ENCODE results near the gene MESD.

MESD gene

DNA sequence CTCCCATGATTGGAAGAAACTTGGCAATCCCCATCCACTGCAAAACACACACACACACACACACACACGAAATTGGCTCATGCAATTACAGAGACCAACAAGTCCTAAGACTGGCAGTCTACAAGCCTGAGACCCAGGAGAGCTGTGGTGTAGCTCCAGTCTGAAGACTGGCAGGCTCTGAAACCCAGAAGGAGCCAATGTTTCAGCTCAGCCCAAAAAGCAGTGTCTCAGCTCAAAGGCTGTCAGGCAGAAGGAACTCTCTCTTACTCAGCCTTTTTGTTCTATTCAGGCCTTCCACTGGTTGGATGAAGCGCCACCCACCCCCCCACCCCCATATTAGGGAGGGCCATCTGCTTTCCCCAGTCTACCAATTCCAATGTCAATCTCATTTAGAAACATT, 32.1 kb downstream of the MESD start:
- DNase-seq = no peak

DNA sequence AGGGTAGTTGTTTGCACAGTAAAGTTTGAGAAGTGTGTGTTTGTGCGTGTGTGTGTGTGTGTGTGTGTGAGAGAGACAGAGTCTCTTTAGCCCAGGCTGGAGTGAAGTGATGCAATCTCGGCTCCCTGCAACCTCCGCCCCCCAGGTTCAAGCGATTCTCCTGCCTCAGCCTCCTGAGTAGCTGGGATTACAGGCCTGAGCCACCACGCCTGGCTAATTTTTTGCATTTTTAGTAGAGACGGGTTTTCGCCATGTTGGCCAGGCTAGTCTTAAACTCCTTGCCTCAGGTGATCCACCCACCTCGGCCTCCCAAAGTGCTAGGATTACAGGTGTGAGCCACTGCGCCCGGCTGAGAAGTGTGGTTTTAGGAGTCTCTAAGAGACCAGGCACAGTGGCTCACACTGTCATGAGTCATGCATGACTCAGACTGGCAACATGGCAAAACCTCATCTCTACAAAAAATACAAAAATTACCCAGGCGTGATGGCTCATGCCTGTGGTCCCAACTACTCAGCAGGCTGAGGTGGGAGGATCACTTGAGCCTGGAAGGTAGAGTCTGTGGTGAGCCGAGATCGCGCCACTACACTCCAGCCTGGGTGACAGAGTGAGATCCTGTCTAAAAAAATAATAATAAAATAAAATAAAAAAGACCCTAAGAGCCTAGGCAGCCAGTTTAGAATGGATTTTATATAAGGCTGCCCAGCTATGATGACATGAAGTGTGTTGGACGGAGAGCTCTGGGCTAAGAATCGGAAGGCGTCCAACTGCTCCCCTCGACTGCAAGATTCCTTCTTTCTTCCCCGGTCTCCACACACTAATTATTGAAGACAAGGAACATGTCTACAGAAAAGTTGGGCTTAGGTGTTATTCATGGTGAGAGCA, 33.8 kb downstream of the MESD start:
- DNase-seq = peak; percentile 79 to 87

DNA sequence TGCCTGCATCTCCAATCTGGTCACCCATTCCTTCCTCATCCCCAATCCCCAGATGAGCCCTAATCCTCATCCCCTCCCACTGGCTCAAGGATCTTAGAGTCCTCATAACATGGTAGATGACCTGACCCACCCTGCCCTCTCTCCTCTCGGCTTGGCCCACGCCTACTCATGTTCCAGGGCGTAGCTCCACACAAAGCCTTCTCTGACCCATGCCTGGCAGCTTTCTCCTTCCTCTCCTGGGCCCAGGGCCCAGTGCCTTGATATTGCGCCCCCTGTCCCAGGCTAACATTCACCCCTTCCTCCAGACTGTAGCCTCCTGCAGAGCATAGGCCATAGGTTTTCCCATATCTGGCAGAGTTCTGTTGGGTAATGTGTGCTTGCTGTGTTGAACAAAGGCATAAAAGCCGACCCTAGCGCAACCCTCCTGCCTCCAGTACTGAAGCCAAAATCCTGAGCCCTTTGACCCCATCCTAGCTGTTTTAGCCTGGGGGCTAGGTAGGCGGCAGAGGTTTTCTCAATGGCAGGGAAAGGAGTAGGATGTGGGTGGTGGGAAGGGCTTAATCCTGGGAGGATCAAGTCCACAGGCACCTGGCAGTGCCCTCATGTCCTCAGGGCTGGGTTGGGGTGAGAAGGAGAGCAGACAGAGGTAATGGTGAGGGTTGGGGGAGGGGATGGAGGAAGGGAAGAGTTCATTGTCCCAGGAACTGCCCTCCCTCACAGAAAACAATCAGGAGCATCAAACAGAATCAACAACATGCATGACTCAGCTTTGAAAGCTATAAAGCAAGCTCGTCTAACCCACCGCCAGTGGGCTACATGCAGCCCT, 35.5 kb downstream of the MESD start:
- DNase-seq = no peak

DNA sequence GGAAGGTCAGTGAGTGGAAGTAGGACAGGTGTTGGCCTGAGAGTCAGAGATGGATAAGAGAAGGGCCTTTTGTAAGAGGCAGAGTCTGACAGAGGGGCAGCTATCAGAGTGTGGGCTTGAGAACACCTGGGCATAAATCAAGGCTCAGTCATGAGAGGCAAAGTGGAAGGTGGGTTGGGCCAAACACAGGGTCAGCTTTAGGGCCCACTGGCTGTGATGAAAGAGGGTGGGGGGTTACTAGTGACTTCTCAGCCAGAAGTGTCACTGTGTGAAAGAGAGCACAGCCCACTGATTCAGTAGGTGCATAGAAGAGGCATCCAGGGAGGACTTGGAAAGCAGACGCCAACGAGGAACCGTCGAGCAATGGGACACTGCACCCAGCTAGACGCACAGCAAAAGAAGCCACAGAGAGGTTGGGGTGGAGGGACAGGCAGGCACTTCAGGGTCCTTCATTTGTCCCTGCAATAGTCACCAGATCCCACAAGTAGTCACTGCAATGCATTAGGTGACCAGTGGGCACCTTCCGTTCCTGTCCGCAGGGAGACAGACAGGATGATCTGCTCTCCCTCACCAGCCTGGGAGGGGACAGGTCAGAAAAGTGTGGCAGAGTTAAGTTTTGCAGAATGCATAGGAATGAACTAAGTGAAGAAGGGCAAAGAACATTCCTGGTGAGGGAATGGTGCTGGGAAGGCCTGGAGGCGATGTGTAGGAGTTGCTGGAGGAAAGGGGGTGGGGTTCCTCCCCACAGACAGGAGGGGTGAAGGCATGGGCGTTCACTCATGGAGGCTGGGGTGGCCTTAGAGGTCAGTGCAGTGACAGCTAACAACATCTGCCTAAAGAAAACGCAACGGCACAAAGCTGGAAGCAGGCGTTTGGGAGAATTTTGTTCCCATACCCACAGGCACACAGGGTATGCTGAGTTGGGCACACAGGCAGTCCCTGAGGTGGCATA, 36.3 kb downstream of the MESD start:
- DNase-seq = no peak

DNA sequence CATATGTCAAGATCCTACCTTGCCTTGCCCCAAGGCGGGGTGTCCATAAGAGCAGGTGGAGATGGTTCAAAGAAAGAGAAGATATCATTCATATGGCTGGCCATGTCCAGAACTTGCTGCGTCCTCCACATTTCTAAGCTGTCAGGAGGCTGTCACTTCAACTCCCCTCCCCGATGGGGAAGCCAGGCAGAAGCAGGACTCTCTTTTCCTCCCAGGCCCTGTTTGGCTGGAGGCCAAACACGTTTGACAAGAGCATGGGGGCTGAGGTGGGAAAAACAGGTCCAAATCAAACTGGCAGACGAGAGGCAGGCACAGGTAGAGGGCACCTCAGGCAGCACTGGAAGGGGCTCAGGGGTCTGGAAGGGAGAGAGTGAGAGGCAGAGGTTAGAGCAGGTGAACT, 37.7 kb downstream of the MESD start:
- DNase-seq = no peak

DNA sequence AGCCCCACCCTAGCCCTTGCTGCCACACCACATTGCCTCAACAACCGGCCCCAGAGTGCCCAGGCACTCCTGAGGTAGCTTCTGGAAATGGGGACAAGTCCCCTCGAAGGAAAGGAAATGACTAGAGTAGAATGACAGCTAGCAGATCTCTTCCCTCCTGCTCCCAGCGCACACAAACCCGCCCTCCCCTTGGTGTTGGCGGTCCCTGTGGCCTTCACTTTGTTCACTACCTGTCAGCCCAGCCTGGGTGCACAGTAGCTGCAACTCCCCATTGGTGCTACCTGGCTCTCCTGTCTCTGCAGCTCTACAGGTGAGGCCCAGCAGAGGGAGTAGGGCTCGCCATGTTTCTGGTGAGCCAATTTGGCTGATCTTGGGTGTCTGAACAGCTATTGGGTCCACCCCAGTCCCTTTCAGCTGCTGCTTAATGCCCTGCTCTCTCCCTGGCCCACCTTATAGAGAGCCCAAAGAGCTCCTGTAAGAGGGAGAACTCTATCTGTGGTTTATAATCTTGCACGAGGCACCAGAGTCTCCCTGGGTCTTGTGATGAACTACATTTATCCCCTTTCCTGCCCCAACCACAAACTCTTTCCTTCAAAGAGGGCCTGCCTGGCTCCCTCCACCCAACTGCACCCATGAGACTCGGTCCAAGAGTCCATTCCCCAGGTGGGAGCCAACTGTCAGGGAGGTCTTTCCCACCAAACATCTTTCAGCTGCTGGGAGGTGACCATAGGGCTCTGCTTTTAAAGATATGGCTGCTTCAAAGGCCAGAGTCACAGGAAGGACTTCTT, 39.1 kb downstream of the MESD start:
- no peak for DNase-seq

DNA sequence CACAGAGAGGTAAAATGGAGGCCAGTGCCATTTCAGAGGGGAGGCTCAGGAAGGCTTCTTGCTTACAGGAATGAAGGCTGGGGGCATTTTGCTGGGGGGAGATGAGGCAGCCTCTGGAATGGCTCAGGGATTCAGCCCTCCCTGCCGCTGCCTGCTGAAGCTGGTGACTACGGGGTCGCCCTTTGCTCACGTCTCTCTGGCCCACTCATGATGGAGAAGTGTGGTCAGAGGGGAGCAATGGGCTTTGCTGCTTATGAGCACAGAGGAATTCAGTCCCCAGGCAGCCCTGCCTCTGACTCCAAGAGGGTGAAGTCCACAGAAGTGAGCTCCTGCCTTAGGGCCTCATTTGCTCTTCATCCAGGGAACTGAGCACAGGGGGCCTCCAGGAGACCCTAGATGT, 39.9 kb downstream of the MESD start:
- DNase-seq = no peak

DNA sequence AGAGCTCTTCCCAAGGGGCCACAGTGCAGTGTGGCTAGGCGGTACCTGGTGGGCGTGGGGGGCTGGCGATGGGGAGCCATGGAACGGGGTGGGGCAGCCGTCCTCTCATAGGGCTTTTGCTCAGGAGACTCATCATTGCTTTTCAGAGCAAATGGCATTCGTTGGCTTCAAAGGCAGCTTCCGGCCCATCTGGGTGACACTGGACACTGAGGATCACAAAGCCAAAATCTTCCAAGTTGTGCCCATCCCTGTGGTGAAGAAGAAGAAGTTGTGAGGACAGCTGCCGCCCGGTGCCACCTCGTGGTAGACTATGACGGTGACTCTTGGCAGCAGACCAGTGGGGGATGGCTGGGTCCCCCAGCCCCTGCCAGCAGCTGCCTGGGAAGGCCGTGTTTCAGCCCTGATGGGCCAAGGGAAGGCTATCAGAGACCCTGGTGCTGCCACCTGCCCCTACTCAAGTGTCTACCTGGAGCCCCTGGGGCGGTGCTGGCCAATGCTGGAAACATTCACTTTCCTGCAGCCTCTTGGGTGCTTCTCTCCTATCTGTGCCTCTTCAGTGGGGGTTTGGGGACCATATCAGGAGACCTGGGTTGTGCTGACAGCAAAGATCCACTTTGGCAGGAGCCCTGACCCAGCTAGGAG, 40.8 kb downstream of the MESD start:
- DNase-seq = no peak

DNA sequence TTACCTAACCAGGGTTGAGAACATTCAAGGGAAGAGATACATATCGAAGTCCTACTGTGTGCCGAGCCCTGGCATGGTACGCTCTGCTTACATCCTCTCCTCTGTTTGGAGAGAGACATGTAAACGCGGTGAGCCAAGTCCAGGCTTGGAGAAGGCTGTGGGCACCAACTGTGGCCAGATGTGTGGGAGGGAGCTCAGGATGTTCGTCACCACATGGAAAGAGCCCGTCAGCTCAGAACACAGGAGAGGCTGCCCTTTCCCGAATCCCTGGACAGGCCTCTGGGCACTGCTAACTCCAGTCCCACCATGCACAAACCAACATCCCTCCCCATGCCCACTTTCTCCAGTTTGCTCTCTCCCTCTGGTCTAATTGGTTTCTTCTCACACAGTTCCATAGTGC, 43.0 kb downstream of the MESD start:
- no peak for DNase-seq

DNA sequence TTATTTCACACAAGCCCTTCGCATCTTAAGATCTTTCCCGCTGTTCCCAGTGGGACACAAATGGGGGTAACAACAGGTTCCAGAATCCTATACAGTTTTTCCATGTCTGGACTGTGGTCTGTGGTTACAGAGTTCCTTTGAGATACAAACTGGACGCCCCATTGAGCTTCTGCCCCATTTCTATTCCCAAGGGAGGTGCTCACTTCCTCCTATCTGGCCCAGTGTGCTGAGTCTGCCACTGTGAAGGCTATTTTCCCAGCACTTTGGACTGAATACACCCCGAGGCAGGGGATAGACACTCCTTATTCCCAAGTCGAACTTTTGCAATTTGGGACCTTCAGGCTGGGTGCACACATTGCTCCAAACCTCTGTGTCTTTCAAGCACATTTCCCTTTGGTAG, 44.0 kb downstream of the MESD start:
- no peak for DNase-seq

DNA sequence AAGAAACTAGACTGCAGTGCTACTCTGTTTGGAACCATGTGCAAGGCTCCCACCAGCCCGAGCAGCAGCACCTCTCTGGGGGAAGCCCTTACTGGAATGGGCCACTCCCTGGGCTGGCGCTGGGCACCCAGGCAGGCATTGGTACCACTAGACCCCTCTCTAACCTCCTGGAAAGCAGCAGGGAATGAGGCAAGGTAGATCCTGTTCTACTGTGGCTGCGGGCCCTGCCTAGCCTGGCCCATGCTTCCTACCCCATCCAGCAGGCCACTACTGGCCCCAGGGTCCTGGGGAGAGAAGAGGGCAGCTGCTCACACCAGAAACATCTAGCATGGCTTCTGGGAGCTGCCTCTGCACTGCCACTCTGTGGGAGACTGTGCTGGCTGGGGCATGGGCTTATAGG, 44.8 kb downstream of the MESD start:
- DNase-seq = no peak

DNA sequence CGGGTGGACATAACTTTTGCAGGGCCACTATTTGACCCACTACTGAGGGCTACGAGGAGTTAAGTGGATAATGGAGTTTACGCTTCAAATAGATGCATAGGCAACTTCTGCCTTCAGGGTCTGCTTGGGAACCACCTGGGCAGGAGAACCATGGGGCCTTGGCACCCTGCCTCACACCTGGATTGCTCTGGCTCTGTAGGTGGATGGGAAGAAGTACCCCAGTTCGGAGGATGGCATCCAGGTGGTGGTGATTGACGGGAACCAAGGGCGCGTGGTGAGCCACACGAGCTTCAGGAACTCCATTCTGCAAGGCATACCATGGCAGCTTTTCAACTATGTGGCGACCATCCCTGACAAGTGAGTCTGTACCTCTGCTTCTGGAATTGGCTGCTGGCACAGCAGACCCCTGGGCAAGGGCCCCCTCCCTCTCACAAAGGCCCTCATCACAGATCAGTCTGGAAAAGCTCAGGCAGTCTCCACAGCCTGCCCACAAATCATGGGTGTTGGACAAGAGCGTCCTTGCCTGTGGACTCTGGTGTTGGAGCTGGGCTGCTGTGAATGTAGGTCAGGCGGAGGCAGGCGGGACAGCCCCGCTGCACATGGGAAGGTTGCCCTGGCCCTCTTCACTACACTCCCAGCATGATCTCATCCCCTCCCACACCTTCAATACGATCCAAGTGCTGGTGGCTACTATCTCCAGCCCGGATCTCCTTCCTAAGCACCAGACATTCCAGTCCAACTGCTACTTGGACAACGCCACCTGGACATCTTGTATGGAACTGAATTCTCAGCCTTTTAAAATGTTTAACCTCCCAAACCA, 46.7 kb downstream of the MESD start:
- no peak for DNase-seq

DNA sequence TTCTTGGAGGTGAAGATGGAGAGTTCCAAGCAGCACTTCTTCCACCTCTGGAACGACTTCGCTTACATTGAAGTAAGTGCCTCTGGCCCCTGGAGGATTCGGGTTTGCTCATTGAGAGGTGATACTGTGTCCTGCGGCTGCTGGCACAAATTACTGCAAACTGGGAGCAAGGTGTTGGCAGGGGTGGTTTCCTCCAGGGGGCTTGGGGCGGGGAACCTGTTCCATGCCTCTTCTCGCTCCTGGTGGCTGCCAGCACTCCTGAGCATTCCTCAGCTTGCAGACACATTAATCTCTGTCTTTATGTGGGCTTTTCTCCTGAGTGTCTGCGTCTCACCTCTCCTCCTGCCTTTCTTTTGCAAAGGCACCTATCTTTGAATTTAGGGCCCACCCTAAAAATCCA, 47.4 kb downstream of the MESD start:
- DNase-seq = no peak

DNA sequence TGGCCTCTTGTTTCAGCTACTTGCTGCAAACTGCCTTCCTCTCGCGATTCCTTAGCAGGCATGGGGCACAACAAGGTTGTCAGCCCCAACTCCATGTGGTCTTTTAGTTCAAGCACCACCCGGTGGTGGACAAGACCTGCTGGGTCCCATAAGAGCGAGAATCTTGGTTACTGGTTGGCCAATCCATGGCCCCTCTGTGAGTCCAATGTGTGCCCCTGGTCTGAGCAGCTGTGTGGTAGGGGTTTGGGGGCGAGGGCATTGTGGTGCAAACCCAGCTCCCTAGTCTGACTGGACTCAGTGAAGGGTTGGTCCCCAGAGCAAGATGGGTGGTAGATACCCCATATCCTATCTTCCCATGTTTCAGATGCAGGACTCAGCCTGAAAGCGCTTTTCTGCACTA, 48.8 kb downstream of the MESD start:
- DNase-seq = no peak

DNA sequence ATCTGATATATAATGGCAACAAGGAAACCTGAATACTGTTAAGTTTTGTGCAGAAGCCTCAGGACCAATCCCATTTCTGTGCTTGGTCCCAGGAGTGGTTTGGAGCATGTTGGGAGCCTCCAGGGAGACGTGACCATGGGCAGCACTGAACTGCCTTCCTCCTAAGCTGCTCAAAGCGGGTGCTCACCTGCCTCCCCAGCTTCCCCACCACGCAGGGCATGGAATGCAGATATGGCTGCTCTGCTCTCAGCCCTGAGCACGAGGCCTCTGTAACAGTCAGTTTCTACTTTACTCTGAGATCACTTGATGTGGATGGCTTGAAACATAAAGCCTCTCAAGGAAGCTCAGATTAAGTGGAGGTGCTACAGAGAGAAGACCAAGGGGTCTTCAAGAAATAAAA, 49.3 kb downstream of the MESD start:
- DNase-seq = no peak

DNA sequence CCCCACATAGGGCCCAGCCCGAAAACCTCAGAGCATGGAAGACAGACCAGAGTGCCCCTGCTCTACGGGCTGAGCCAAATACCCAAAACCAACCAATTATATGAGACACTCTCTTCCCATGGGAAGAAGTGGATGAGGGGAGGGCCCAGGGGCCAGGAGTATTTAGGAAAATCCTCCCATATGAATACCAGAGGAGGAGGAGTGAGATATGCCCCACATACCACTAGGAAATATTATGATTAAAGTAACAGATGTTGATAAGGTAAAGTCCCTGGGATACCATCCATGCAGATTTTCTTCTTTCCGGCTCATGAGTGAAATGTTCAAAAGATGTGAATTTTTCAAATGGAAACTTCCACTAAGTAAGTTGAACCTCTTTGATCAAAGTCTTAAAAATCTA, 50.4 kb downstream of the MESD start:
- DNase-seq = no peak

DNA sequence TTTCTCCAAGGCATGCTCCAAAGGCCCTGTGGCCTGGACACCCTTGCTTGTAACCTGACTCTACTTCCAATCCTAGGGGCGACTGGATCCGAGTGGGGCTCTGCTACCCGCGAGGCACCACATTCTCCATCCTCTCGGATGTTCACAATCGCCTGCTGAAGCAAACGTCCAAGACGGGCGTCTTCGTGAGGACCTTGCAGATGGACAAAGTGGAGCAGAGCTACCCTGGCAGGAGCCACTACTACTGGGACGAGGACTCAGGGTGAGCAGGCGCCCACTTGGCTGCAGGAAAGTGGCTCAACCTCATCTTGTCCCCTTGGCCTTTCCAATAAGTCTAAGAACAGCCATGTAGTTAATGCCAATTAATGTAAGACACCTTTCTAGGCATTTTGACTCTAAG, 51.9 kb downstream of the MESD start:
- no peak for DNase-seq

DNA sequence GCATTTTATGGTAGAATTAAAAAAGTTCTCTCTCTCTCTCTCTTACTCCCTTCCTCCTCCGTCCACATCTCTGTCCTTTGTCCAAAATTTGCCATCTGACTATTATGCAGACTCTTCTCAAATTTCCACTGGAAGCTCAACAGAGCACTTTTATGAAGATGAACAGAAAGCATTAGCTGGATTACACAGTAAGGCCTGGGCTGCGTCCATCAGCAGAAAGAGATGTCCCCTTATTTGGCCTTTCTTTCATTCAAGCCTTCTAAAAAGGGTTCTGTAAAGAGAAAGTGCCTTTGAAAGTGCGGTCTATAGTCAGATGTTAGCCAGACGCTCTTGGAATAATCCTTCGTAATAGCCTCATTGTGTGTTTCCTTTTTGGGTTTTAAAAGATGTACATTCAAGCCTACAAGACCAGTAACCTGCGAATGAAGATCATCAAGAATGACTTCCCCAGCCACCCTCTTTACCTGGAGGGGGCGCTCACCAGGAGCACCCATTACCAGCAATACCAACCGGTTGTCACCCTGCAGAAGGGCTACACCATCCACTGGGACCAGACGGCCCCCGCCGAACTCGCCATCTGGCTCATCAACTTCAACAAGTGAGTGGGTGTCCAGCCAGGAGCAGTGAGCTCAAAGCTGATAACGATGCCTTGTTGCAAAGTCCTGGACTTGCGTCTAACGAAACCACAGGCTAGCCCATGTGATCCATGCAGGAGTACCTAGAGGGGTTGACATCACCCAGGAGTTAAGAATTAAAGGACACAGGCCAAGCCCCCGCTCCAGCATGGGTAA, 53.1 kb downstream of the MESD start:
- DNase-seq = no peak

DNA sequence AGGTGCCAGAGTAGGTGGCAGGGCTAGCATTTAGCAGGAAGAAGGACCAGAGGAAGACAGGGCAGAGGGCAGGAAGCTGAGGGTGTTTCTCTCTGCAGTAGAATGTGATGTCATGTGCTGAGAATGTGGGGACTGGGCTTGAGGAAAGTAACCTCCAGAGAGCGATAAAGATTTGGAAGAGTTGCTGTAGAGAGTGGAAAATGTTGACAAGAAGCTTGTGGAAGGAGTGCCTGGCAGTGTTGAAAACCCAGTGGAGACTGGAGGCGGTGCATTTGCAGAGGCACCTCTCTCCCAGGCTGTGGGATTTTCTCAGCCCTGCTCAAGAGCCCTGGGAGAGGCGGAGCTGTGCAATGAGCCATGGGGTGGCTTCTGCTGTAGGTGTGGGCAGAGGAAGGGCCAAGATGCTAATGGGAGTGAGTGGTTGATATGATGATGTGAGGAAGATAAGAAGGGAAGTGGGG, 54.8 kb downstream of the MESD start:
- peak in 1 of 2 experiments; percentile 41 for DNase-seq

DNA sequence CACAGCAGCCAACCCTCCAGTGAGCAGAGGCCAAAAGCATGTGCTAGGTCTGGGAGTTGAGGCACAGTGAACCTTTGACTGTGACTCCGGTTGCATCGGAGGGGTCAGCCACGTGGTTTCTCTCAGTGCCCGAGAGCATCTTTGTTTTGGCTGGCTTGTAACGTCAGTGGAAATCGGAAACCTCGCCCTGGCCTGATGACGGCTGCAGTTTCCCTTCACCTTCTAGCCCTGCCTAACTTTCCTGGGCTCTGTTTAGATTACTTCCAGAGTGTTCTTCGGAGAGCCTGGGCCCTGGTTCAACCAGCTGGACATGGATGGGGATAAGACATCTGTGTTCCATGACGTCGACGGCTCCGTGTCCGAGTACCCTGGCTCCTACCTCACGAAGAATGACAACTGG, 56.6 kb downstream of the MESD start:
- DNase-seq = no peak
